HepG2 (cell line): Measurements from ENCODE around the gene DBNDD1. TPM values are rescaled to one million over a fixed set of nuclear protein-coding genes. Genes with fewer than 3 reads are reported as not detected.

ENCODE experiments used
- CHCHD3 ChIP-seq: sonication (generic); formaldehyde crosslinking; IDR thresholded peaks from 2 replicates; pipeline ENCODE4 v1.8.0; 2022; ENCODE audit warnings: mild to moderate bottlenecking, missing genetic modification reagents, moderate library complexity
- KDM6A ChIP-seq: IDR thresholded peaks from 2 replicates; pipeline ENCODE4 v1.6.1; 2016; ENCODE audit warnings: low read depth
- MEIS1 ChIP-seq: sonication (generic); formaldehyde crosslinking; IDR thresholded peaks from 2 replicates; pipeline ENCODE4 v1.9.0; 2021; ENCODE audit warnings: mild to moderate bottlenecking, missing genetic modification reagents, moderate library complexity, borderline replicate concordance
- RXRA ChIP-seq: sonication (generic); formaldehyde crosslinking; IDR thresholded peaks from 2 replicates; pipeline ENCODE4 v1.5.1; 2020; ENCODE audit warnings: missing genetic modification reagents
- SNAPC5 ChIP-seq: sonication (generic); formaldehyde crosslinking; IDR thresholded peaks from 2 replicates; pipeline ENCODE4 v1.8.1; 2023; ENCODE audit warnings: mild to moderate bottlenecking, missing genetic modification reagents, borderline replicate concordance
- TRIM24 ChIP-seq: sonication (generic); formaldehyde crosslinking; IDR thresholded peaks from 2 replicates; pipeline ENCODE4 v1.8.0; 2022; ENCODE audit warnings: mild to moderate bottlenecking, missing genetic modification reagents
- ZBTB8A ChIP-seq: sonication (generic); formaldehyde crosslinking; IDR thresholded peaks from 2 replicates; pipeline ENCODE4 v1.4.0; 2020; ENCODE audit warnings: mild to moderate bottlenecking, low read depth, missing genetic modification reagents, borderline replicate concordance
- ZFP91 ChIP-seq: sonication (generic); formaldehyde crosslinking; IDR thresholded peaks from 2 replicates; pipeline ENCODE4 v1.9.0; 2022; ENCODE audit warnings: missing genetic modification reagents, mild to moderate bottlenecking, borderline replicate concordance
- ZMYM4 ChIP-seq: sonication (generic); formaldehyde crosslinking; IDR thresholded peaks from 2 replicates; pipeline ENCODE4 v1.8.1; 2023; ENCODE audit warnings: mild to moderate bottlenecking, missing genetic modification reagents
- polyA plus RNA-seq, 8 experiments: library from polyadenylated mRNA; depleted of rRNA in 3 of 8; stranded (reverse) in 7 of 8; unstranded in 1 of 8; fragments of >200 nt; fragmentation: Illumina TruSeq in 4 of 8; extraction: Trizol in 4 of 8; gene quantifications; 2 replicates each; pipeline versions ENCODE4 v1.2.1 to v1.2.3, GENCODE V29; 2011 to 2016; ENCODE audit warnings: low read depth in 4 of 8, missing spikeins in 1 of 8, mixed read lengths in 1 of 8; ENCODE audit not compliant: insufficient read depth in 1 of 8
- total RNA-seq, 5 experiments: library from RNA; depleted of rRNA; stranded (reverse); fragments of >200 nt; fragmentation: Illumina TruSeq; extraction: Trizol; gene quantifications; 2 replicates each; pipeline ENCODE4 v1.2.3, GENCODE V29; 2016; ENCODE audit warnings: low read depth in 1 of 5
- TF ChIP-seq, protein P1 (sequence below): IDR thresholded peaks from 2 replicates; pipeline ENCODE4 v1.6.1; 2016; ENCODE audit warnings: low read depth, borderline replicate concordance
- TF ChIP-seq, protein P2 (sequence below): sonication (generic); formaldehyde crosslinking; IDR thresholded peaks from 2 replicates; pipeline ENCODE4 v1.5.0; 2020; ENCODE audit warnings: mild to moderate bottlenecking, missing genetic modification reagents, borderline replicate concordance
- TF ChIP-seq, protein P3 (sequence below), 2 experiments: sonication (generic) in 1 of 2; formaldehyde crosslinking in 1 of 2; IDR thresholded peaks; 2 replicates each; pipeline versions ENCODE4 v1.4.0 to v1.6.1; 2016 to 2020; ENCODE audit warnings: borderline replicate concordance in 1 of 2, low read depth in 1 of 2, mild to moderate bottlenecking in 1 of 2, missing genetic modification reagents in 1 of 2

DBNDD1 gene
- total and polyA plus RNA-seq, 2 of the 13 experiments (the other 11 are each of a cell fraction or from before 2014, with no cell fraction given): 17.0 to 40.4 TPM

GRCh38 chr16:90022209-90023077 lies 3.2 kb upstream of the DBNDD1 start (continued):
- TF ChIP-seq, protein P1, sequence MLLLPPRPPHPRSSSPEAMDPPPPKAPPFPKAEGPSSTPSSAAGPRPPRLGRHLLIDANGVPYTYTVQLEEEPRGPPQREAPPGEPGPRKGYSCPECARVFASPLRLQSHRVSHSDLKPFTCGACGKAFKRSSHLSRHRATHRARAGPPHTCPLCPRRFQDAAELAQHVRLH (CRISPR knock-in tag): peak; percentile 90; the same call in 1 of the 2 replicates
- TF ChIP-seq CHCHD3 (CRISPR knock-in tag): 0 out of 2 replicates have a peak, but pooled peaks have one; percentile 36
- peak; percentile 44 for TF ChIP-seq ZFP91
- TF ChIP-seq, protein P2, sequence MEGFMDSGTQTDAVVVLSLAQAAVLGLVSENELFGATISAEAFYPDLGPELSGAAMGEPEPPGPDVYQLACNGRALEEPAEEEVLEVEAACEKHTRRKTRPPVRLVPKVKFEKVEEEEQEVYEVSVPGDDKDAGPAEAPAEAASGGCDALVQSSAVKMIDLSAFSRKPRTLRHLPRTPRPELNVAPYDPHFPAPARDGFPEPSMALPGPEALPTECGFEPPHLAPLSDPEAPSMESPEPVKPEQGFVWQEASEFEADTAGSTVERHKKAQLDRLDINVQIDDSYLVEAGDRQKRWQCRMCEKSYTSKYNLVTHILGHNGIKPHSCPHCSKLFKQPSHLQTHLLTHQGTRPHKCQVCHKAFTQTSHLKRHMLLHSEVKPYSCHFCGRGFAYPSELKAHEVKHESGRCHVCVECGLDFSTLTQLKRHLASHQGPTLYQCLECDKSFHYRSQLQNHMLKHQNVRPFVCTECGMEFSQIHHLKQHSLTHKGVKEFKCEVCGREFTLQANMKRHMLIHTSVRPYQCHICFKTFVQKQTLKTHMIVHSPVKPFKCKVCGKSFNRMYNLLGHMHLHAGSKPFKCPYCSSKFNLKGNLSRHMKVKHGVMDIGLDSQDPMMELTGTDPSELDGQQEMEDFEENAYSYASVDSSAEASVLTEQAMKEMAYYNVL (CRISPR knock-in tag): peak; percentile 67; the same call in 1 of the 2 replicates
- TF ChIP-seq ZBTB8A (CRISPR knock-in tag): 0 out of 2 replicates have a peak, but pooled peaks have one; percentile 85
- TF ChIP-seq ZMYM4 (CRISPR knock-in tag): peak; percentile 48; the same call in 1 of the 2 replicates
- TF ChIP-seq, protein P3, sequence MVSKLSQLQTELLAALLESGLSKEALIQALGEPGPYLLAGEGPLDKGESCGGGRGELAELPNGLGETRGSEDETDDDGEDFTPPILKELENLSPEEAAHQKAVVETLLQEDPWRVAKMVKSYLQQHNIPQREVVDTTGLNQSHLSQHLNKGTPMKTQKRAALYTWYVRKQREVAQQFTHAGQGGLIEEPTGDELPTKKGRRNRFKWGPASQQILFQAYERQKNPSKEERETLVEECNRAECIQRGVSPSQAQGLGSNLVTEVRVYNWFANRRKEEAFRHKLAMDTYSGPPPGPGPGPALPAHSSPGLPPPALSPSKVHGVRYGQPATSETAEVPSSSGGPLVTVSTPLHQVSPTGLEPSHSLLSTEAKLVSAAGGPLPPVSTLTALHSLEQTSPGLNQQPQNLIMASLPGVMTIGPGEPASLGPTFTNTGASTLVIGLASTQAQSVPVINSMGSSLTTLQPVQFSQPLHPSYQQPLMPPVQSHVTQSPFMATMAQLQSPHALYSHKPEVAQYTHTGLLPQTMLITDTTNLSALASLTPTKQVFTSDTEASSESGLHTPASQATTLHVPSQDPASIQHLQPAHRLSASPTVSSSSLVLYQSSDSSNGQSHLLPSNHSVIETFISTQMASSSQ (IDR thresholded peaks at IDR 0.05; ENCODE audit: low read depth): no peak
- TF ChIP-seq, protein P3 (CRISPR knock-in tag; IDR thresholded peaks at IDR 0.05; ENCODE audit: borderline replicate concordance): peak; percentile 29; the same call in 1 of the 2 replicates
- TF ChIP-seq SNAPC5 (CRISPR knock-in tag): peak; percentile 86; the same call in 1 of the 2 replicates
- peak; percentile 66; the same call in 1 of the 2 replicates for TF ChIP-seq RXRA
- no peak; the same call in 1 of the 2 replicates for TF ChIP-seq MEIS1 (CRISPR knock-in tag)
- TF ChIP-seq KDM6A (CRISPR knock-in tag): no peak
- no peak for TF ChIP-seq TRIM24 (CRISPR knock-in tag)
